ENCODE results near the gene GID8.

Gene GID8

DNA sequence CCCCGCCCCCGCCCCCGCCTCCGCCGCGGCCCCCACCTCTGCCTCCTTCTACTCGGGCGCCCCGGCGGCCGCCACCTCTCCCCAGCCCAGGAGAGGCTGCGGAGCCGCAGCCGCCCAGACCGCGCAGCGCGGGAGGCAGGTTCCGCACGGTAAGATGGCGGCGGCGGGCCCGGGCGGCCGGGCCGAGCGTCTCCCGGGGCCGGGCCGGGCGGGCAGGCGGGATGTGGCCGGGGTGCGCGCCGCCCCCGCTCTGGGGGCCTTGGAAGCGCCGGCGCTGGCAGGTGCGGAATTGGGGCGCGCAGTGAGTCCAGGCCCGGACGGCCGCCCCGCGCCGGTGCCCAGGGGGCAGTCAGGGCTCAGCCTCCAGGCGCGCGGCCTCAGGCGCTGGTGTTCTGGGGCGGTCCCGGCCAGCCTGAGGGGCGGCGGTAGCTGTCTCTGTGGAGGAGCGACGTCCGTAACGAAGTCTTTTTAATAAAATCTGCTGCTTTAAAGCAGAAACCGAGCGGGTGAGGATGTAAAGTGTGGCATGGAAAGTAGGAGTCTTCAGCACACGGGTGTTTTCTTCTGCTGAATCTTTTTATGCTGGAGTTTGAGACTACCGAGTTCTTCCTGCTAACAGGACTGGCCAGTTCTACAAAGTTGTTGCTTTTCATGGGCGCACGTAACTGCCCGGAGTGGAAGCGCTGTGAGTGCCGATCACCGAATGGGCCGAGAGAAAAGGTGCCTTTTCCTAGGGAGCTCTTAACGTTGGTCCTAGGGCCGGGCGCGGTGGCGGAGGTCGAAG is at the start of gene GID8:
Gene GID8, plus strand, starts transcription at position 43 of the 784 bp plus-strand sequence. CDS start 3,356 bp downstream, outside the sequence.
- peak; percentile 49 for DNase-seq
- in situ Hi-C loops (cut with HindIII; ENCODE audit: low pct_ligation_motif_present, low pct_unique_long_range_greater_than_20kb, low sequenced_read_pairs) = no loop called here

GRCh38 chr20:62888406-62888805 is 49.5 kb upstream of the GID8 start:
- in situ Hi-C loops (cut with HindIII; ENCODE audit: low pct_ligation_motif_present, low pct_unique_long_range_greater_than_20kb, low sequenced_read_pairs) = no loop called here
- DNase-seq = no peak

DNA sequence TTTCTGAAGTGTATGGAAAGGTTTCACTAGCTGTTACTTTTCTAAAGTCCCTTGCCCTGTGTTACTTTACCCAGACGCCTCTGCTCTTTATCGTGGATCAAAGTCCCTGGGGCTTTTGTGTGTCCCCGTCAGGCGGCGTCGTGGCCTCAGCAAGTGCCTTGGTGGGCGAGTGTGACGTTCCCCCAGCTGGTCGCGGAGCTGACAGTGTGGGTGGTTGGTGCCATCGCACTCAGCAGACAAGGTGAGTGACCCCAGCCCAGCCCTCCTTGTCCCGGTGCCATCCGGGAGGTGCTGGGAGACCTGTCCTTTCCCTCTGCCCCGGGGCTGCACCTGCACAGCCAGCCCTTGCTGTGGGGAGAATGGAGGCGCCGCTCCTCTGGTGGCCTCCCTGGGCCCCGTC is 49.0 kb upstream of the GID8 start:
- DNase-seq = no peak
- in situ Hi-C loops (cut with HindIII; ENCODE audit: low pct_ligation_motif_present, low pct_unique_long_range_greater_than_20kb, low sequenced_read_pairs) = no loop called here

DNA sequence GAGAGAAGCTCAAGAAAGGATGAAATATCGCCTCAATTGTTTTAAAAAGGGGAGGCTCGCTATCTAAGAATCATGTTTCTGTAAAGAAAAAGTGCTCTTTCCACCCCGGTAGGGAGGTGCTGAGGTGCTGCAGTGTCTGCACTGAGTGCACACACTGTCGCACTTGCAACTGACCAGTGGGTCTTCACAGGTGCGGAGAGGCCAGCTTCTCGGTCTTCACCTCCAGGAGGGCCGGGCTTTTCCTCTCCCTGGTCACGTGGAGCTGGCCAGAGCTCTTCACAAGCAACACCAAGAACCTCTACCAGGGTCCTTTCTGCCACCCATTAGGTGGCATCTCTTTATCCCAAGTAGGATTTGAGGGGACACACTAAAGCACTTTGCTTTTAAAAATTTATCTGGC is 48.5 kb upstream of the GID8 start:
- in situ Hi-C loops (cut with HindIII; ENCODE audit: low pct_ligation_motif_present, low pct_unique_long_range_greater_than_20kb, low sequenced_read_pairs) = no loop called here
- no peak for DNase-seq

GRCh38 chr20:62889871-62890270 is 48.1 kb upstream of the GID8 start:
- DNase-seq = no peak
- in situ Hi-C loops (cut with HindIII; ENCODE audit: low pct_ligation_motif_present, low pct_unique_long_range_greater_than_20kb, low sequenced_read_pairs) = no loop called here

- DNase-seq = no peak
- in situ Hi-C loops (cut with HindIII; ENCODE audit: low pct_ligation_motif_present, low pct_unique_long_range_greater_than_20kb, low sequenced_read_pairs) = no loop called here
These were observed 47.5 kb upstream of the GID8 start for GRCh38 chr20:62890444-62890843.

DNA sequence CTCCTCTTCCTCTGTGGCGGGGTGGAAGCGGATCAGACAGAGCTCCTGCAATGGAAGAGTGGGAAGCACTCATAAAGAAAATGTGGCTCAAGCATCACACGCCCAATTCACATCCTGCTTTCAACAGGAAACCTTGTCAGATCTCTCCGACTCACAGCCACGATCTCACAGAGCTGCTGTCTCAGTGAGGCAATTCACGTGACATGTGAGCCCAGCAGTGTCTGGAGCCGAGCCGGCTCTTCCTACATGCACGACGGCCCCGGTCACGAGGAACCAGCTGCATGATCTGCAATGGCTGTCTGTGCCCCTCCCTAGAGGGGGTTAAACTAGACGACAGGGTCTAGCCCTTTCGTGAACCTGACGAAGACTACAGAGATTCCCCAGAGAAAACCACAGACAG is 46.8 kb upstream of the GID8 start:
- in situ Hi-C loops (cut with HindIII; ENCODE audit: low pct_ligation_motif_present, low pct_unique_long_range_greater_than_20kb, low sequenced_read_pairs) = no loop called here
- no peak for DNase-seq

DNA sequence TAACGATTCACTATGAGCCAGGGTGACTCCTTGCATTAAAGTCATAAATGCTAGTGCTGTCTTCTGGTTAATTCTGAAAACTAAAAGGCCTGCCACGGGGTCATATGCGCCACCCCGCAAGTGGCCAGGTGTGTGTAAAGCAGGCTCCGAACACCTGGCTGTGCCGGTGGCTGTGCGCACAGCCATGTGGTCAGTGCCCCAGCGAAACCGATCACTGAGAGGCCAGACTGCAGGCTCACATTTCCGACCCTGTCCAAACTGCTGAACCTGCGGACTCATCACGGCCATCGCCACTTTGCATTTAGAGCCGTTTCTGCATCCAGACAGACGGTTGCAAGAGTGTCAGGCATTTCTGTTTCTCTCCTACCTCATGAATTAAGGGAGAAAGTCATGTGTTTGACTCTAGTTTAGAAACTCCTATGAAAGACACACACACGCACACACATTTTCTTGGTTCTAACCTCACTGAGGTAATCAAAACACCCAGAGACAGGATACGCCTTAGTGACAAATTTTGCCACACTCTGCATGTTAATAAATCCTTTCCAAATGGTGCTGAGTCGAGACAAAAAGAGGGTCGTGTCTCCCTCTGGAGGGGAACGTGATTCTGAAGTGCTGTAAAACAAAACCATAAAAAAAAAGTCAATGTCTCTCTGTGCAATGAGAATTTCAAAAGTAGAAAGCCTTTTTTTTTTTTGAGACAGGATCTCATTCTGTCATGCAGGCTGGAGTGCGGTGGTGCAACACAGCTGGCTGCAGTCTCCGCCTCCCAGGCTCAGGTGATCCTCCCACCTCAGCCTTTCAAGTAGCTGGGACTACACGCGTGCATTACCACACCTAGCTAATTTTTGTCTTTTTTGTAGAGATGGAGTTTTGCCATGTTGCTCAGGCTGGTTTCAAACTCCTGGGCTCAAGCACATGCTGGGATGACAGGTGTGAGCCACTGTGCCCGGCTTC is 45.3 kb upstream of the GID8 start:
- in situ Hi-C loops (cut with HindIII; ENCODE audit: low pct_ligation_motif_present, low pct_unique_long_range_greater_than_20kb, low sequenced_read_pairs) = no loop called here
- DNase-seq = no peak

- in situ Hi-C loops (cut with HindIII; ENCODE audit: low pct_ligation_motif_present, low pct_unique_long_range_greater_than_20kb, low sequenced_read_pairs) = no loop called here
- no peak for DNase-seq
These were observed 44.2 kb upstream of the GID8 start for GRCh38 chr20:62893700-62894099.

DNA sequence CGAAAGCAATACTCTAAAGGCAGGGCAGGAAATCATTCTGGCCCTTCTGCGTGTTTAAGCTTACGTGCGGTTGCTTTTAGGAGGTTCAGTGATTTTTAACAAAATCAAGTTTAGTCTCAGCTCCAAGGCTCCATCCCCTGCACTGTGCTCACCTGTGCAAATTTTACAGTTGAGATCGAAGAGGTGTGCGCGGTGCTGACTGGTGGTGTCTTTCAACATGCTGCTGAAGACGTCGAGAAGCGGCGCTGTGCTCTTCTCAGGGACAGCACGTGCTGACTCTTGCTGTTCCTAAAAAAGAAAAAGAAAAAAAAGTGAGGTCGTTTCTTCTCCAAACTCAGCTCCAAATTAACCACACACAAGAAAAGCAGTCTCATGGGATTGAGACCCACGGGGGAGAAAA is 43.7 kb upstream of the GID8 start:
- no peak for DNase-seq
- in situ Hi-C loops (cut with HindIII; ENCODE audit: low pct_ligation_motif_present, low pct_unique_long_range_greater_than_20kb, low sequenced_read_pairs) = no loop called here

DNA sequence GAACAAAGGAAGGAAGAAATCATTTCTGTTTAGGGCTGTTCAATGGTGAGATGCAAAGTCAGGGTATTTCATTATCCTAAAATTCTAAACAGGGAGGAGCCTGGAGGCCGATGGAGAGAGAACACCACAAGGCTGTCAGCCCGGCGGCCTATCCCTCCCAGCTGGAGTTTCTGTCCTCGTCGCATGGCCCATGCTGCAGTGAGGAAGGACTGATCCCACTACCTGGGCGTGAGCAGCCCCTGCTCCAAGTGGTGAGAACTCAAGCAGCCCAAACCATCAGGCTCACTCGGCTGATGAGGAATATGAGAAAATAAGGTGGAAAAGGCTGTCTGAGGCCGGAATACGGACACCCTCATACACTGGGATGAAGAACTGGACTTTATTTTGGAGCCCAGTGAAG is 42.4 kb upstream of the GID8 start:
- in situ Hi-C loops (cut with HindIII; ENCODE audit: low pct_ligation_motif_present, low pct_unique_long_range_greater_than_20kb, low sequenced_read_pairs) = no loop called here
- no peak for DNase-seq

DNA sequence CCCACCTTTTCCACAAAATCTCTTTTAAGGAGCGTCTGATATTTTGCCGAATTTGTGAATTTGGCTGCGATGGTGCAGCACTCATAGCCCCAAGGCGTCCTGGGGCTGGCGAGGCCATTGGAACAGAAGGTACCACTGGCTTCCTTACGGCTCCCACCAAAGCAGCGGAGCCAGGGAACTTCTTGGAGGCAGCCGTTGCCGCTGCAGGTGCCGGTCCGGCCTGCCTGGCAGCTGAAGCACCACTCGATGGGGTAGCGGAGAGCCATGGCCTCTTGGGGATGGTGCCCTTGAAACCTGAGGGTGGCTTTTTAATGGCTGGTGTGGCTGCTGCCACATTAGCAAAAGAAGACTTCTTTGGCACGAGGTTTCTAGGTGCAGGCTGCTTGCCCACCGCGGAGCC is 41.4 kb upstream of the GID8 start:
- no peak for DNase-seq
- in situ Hi-C loops (cut with HindIII; ENCODE audit: low pct_ligation_motif_present, low pct_unique_long_range_greater_than_20kb, low sequenced_read_pairs) = no loop called here

- no peak for DNase-seq
- in situ Hi-C loops (cut with HindIII; ENCODE audit: low pct_ligation_motif_present, low pct_unique_long_range_greater_than_20kb, low sequenced_read_pairs) = no loop called here
These were observed 40.3 kb upstream of the GID8 start for GRCh38 chr20:62897666-62898065.

DNA sequence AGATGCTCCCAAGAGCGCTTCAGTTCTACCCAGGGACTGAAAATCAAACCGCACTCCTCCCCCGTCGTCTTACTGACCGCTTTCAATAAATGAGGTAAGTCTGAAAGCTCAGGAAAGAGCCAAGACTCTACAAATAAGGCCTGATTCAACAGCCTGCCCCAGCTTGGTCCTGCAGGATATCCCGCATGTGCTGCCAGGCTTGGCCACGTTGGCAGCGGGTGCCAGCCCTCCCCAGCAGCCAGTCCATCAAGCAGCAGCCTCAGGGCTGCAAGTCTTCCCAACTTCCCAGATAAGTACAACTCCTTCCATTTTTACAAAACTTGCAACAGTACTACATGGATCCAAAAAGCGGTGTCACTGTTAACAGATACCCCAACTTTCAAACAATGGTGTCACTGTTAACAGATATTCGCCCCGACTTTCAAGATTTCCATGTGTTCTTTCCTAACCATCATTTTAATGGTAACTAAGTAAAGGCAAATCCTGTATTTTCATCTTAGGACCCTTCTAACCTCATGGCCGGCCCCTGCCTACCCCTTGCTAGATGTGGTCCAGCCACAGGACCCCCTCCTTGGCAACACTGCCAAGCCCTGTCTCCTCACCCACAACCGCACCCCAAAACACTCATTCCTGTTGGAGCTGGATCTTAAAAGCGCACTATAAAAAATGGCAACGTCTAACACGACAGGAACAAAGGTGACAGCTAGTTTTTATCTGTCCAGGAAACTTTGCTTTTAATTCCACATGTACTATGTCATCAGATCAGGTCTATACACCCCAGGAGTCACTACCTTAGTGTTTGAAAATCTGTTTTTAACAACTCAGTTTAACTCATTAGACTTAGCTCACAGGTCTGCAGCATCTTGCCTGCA is 39.6 kb upstream of the GID8 start:
- in situ Hi-C loops (cut with HindIII; ENCODE audit: low pct_ligation_motif_present, low pct_unique_long_range_greater_than_20kb, low sequenced_read_pairs) = no loop called here
- DNase-seq = no peak

- no peak for DNase-seq
- in situ Hi-C loops (cut with HindIII; ENCODE audit: low pct_ligation_motif_present, low pct_unique_long_range_greater_than_20kb, low sequenced_read_pairs) = no loop called here
These were observed 38.8 kb upstream of the GID8 start for GRCh38 chr20:62898970-62899632.

DNA sequence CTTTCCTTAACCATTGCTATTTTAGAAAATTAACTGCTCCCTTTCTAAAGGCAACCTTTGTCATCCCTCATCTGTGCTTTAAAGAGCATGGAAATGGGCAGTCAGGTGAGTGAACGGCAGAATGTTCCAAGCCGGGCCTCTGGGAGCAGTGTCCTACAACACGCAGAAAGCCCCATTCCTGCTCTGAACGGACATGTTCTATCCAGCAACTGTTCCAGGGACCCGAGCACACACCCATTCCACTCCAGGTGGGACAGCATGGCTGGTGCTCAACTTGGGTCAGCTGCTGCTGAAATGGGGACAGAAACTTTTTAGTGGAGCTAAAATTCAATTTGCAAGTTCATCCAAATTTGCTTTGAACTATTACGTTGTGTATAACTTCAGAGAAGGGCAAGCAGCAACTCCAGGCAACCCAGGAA is 38.3 kb upstream of the GID8 start:
- DNase-seq = no peak
- in situ Hi-C loops (cut with HindIII; ENCODE audit: low pct_ligation_motif_present, low pct_unique_long_range_greater_than_20kb, low sequenced_read_pairs) = no loop called here

GRCh38 chr20:62900052-62900691 is 37.8 kb upstream of the GID8 start:
- in situ Hi-C loops (cut with HindIII; ENCODE audit: low pct_ligation_motif_present, low pct_unique_long_range_greater_than_20kb, low sequenced_read_pairs) = no loop called here

More at GRCh38 chr20:62900052-62900691, 37.8 kb upstream of the GID8 start:
- DNase-seq = peak; percentile 43

Measured in ACHN (cell line).